Large intestine (tissue), 3 donors: ENCODE results near the gene RUVBL2. TPM values are rescaled to one million over a fixed set of nuclear protein-coding genes. Genes with fewer than 3 reads are reported as not detected.
"Not testable (repeated sequence)": the region's sequence is repeated elsewhere in the genome, so short reads cannot be mapped to it uniquely, and the experiment has no call there.

Experiments
- DNase-seq, 2 donors: peaks; one replicate each; pipeline versions ENCODE4 v3.0.0 to v3.0.0-alpha.2; 2013
- H3K27ac ChIP-seq: one replicate; pipeline ENCODE4 v1.5.1; 2013; ENCODE audit warnings: low read length
- H3K27me3 ChIP-seq: 2 replicates; pipeline ENCODE4 v1.6.1; 2013; ENCODE audit warnings: low read length; ENCODE audit not compliant: control insufficient read depth, insufficient read depth
- H3K36me3 ChIP-seq: 2 replicates; pipeline ENCODE4 v1.6.1; 2013; ENCODE audit warnings: low read length; ENCODE audit not compliant: control insufficient read depth, insufficient read depth
- H3K4me1 ChIP-seq: one replicate; pipeline ENCODE4 v1.6.1; 2013; ENCODE audit warnings: low read length; ENCODE audit not compliant: control insufficient read depth, insufficient read depth
- H3K4me3 ChIP-seq: one replicate; pipeline ENCODE4 v1.5.1; 2013; ENCODE audit warnings: low read length
- H3K9me3 ChIP-seq: one replicate; pipeline ENCODE4 v1.6.1; 2013; ENCODE audit warnings: mild to moderate bottlenecking, low read depth, low read length, moderate library complexity; ENCODE audit not compliant: control insufficient read depth
- WGBS: methylation state at CpG from one replicate; pipeline ENCODE4 v1.1.5; 2013; ENCODE audit warnings: low lambda C conversion rate; ENCODE audit not compliant: insufficient coverage; 5-methylcytosine and 5-hydroxymethylcytosine counted together
- polyA plus RNA-seq: library from polyadenylated mRNA; unstranded; fragments of 120-200 nt; gene quantifications from one replicate; pipeline ENCODE4 v1.2.1, GENCODE V29; 2013

Gene RUVBL2
- polyA plus RNA-seq, 1 donor: 65.0 TPM

GRCh38 chr19:49043548-49043947 is 49.9 kb downstream of the RUVBL2 start, which contains the start of gene CGB5:
Gene CGB5, plus strand, starts transcription at chr19:49043848. Its CDS starts 362 bp downstream, at chr19:49044210.
- H3K27ac ChIP-seq, H3K4me3 ChIP-seq, H3K27me3 ChIP-seq, H3K9me3 ChIP-seq, H3K36me3 ChIP-seq, H3K4me1 ChIP-seq, DNase-seq: not testable (repeated sequence)
- WGBS: no CpG with 5 or more reads among the region's 15 CpGs

GRCh38 chr19:49049011-49049410 is 55.3 kb downstream of the RUVBL2 start, which contains the start of gene CGB8:
Gene CGB8, minus strand, starts transcription at chr19:49049111. Its CDS starts 372 bp downstream, at chr19:49048739.
- H3K4me3 ChIP-seq, H3K36me3 ChIP-seq, DNase-seq, H3K9me3 ChIP-seq, H3K27ac ChIP-seq, H3K27me3 ChIP-seq, H3K4me1 ChIP-seq: not testable (repeated sequence)
- WGBS: no CpG with 5 or more reads among the region's 12 CpGs

GRCh38 chr19:49049834-49050233 is 56.1 kb downstream of the RUVBL2 start:
- not testable (repeated sequence) for H3K4me1 ChIP-seq, H3K9me3 ChIP-seq, DNase-seq, H3K4me3 ChIP-seq, H3K36me3 ChIP-seq, H3K27me3 ChIP-seq, H3K27ac ChIP-seq
- WGBS: no CpG with 5 or more reads among the region's 4 CpGs

- not testable (repeated sequence) for H3K4me3 ChIP-seq, H3K36me3 ChIP-seq, H3K27ac ChIP-seq, H3K4me1 ChIP-seq, H3K9me3 ChIP-seq, H3K27me3 ChIP-seq, DNase-seq
- WGBS: no CpG with 5 or more reads among the region's 24 CpGs
Measured at GRCh38 chr19:49050376-49051033, 56.8 kb downstream of the RUVBL2 start.

- peak in 1 of 2 donors; percentile 48 for DNase-seq
- H3K4me3 ChIP-seq: peak overlapping the region; percentile 35
- peaks cover 61% of the 10 kb centered on the region for H3K27me3 ChIP-seq
- H3K27ac ChIP-seq: no peak overlapping the region
- no peaks in the 10 kb centered on the region for H3K36me3 ChIP-seq
- WGBS: no CpG with 5 or more reads among the region's 63 CpGs
- H3K9me3 ChIP-seq: peaks cover 7% of the 10 kb centered on the region
- H3K4me1 ChIP-seq: peaks cover 15% of the 10 kb centered on the region
Measured at GRCh38 chr19:49056101-49056901, 62.6 kb downstream of the RUVBL2 start.

GRCh38 chr19:49056902-49057596 is 63.4 kb downstream of the RUVBL2 start:
- no CpG with 5 or more reads among the region's 34 CpGs for WGBS
- not testable (repeated sequence) for H3K27ac ChIP-seq

GRCh38 chr19:49057636-49058234 is 64.0 kb downstream of the RUVBL2 start, which contains the start of gene CGB7:
Gene CGB7, minus strand, starts transcription at chr19:49057749. Its CDS starts 2,374 bp downstream, at chr19:49055375.
- WGBS: no CpG with 5 or more reads among the region's 38 CpGs
- Histone ChIP-seq H3K27me3 (peaks cover 73% of the 10 kb centered on the region), H3K4me1 (peaks cover 15% of the 10 kb centered on the region), H3K27ac (no peak within 1 kb of the TSS), H3K4me3 (peak within 1 kb of the TSS; percentile 35), H3K9me3 (peaks cover 11% of the 10 kb centered on the region), H3K36me3 (no peaks in the 10 kb centered on the region)
- DNase-seq: peak in 1 of 2 donors; percentile 44

More at GRCh38 chr19:49056902-49057596, 63.4 kb downstream of the RUVBL2 start:
- peaks cover 15% of the 10 kb centered on the region for H3K4me1 ChIP-seq
- H3K27me3 ChIP-seq: peaks cover 69% of the 10 kb centered on the region
- H3K9me3 ChIP-seq: peaks cover 11% of the 10 kb centered on the region
- not testable (repeated sequence) for H3K4me3 ChIP-seq, DNase-seq, H3K36me3 ChIP-seq

GRCh38 chr19:49058562-49058961 is 64.9 kb downstream of the RUVBL2 start:
- Histone ChIP-seq H3K4me1 (peaks cover 15% of the 10 kb centered on the region), H3K4me3 (no peak overlapping the region), H3K27me3 (peaks cover 80% of the 10 kb centered on the region), H3K9me3 (peaks cover 11% of the 10 kb centered on the region), H3K36me3 (no peaks in the 10 kb centered on the region), H3K27ac (no peak overlapping the region)
- no peak for DNase-seq
- no CpG with 5 or more reads among the region's 10 CpGs for WGBS

- DNase-seq: no peak
- no peaks in the 10 kb centered on the region for H3K36me3 ChIP-seq
- 58% methylated on average over 3 of the region's 9 CpGs for WGBS
- H3K27me3 ChIP-seq: peaks cover 85% of the 10 kb centered on the region
- H3K4me3 ChIP-seq: no peak overlapping the region
- peaks cover 11% of the 10 kb centered on the region for H3K9me3 ChIP-seq
- H3K27ac ChIP-seq: no peak overlapping the region
- peaks cover 15% of the 10 kb centered on the region for H3K4me1 ChIP-seq
Measured at GRCh38 chr19:49059053-49059452, 65.4 kb downstream of the RUVBL2 start.

- Histone ChIP-seq H3K4me3 (no peak overlapping the region), H3K27ac (no peak overlapping the region), H3K36me3 (no peaks in the 10 kb centered on the region), H3K9me3 (peaks cover 11% of the 10 kb centered on the region), H3K4me1 (peaks cover 13% of the 10 kb centered on the region), H3K27me3 (peaks cover 90% of the 10 kb centered on the region)
- WGBS: no CpG with 5 or more reads among the region's 2 CpGs
- DNase-seq: no peak
Measured at GRCh38 chr19:49061000-49061399, 67.3 kb downstream of the RUVBL2 start.
